DLD1 (cell line): Measurements from ENCODE around the gene NRXN3.
"Not testable (repeated sequence)": the region's sequence is repeated elsewhere in the genome, so short reads cannot be mapped to it uniquely, and the experiment has no call there.

Experiments used
- in situ Hi-C: cut with HindIII; loops from 2 replicates; pipeline ENCODE4 v1.10.0; 2017; ENCODE audit warnings: low sequenced_read_pairs

The NRXN3 gene

GRCh38 chr14:78455896-78456435 lies 285.8 kb downstream of the NRXN3 start:
- in situ Hi-C loops, result no loop called here

DNA sequence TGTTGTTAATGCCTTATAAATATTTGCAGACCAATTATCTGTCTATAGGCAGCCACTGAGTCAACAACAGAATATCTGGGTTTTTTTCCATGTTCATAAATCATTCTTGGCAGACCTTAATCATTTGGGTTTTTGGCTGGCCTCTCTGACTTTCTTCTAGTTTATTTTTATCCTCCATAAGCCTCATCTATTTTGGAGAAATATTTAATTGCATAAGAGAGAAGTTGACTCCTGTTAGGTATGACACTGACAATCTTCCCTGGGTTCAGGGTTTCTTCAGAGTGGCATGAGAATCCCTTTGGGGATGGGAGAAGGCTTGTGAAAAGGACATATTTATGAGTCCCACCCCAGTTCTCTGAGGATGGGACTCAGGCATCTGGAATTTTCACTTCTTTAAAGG lies 299.8 kb downstream of the NRXN3 start:
- in situ Hi-C loops, result no loop called here

GRCh38 chr14:78479127-78479780 lies 309.1 kb downstream of the NRXN3 start:
- in situ Hi-C loops, result no loop called here

GRCh38 chr14:78484028-78484427 lies 313.9 kb downstream of the NRXN3 start:
- in situ Hi-C loops, result no loop called here

GRCh38 chr14:78486081-78486480 lies 315.9 kb downstream of the NRXN3 start:
- in situ Hi-C loops, result no loop called here

- in situ Hi-C loops, result no loop called here
These were observed 316.4 kb downstream of the NRXN3 start for GRCh38 chr14:78486621-78487020.

DNA sequence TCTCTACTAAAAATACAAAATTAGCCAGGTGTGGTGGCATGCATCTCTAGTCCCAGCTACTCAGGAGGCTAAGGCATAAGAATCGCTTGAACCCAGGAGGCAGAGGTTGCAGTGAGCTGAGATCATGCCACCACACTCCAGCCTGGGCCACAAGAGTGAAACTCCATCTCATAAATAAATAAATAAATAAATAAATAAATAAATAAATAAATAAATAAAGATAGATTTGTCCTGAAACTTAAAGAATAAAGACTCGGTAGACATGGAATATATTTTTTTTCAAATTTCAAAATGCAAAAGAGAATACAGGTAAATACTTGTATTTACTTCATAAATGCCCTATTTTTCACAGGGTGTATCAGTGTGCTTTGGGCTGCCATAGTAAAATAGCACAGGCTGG lies 317.4 kb downstream of the NRXN3 start:
- in situ Hi-C loops, result not testable (repeated sequence)

DNA sequence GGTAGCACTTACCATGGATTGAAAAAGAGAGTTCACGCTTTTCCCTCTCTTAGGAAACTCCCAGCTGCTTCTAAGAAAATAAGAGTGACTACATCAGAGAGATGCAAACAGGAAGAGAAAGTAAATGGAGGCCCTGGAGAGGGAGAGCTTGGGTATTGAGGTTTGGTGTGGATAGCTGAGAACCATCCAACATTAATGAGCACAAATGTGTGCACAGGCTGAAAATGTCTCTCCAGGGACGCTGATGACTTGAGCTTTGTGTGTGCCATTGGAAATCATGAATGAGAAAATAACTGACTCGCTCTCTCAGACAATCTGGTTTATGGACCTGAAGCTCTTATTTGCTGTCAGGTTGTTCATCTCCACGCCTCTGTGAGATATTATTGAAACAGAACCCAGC lies 318.8 kb downstream of the NRXN3 start:
- in situ Hi-C loops, result no loop called here

DNA sequence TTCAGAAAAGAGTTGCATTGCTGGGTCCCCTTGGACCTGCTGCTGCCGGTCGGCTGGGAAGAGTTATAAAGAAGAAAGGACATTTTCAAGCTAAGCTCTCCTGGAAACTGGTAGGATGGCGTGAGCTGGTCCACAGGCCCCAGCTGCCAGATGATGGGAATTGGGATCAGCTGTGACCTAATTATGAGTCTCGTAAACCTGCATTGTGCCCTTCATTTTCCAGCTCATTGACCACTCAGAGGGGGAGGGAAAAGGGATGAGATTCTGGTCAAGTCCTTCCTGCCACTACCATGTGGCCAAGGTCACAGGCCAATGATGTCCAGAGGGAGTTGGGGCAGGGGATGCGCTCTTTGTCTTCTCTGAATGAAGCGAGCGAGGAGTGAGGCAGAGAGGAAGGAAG lies 320.9 kb downstream of the NRXN3 start:
- in situ Hi-C loops, result no loop called here

DNA sequence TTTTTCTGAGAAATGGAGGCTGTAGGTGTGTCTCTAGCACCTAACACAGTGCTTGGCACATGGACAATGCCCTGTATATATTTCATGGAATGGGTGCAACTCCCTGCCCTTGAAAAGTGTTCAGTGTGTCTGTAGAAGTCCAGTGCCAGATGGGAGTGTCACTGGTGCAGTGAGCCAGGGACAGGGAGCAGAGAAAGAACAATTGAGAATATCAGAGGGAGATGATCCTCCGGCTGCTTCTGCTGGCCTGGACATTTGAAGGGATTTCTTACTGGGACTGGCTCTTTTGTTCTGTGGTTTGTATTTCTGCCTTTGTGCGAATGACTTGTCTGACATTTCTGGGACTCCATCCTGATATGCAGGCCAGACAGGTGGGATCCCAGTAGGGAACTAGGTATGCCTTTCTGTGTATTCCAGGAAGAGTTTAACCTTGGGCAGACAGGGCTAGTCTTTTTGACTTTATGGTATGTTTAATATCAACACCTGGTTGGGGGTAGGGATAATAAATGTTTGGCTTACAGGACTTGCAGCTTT lies 328.0 kb downstream of the NRXN3 start:
- in situ Hi-C loops, result no loop called here

DNA sequence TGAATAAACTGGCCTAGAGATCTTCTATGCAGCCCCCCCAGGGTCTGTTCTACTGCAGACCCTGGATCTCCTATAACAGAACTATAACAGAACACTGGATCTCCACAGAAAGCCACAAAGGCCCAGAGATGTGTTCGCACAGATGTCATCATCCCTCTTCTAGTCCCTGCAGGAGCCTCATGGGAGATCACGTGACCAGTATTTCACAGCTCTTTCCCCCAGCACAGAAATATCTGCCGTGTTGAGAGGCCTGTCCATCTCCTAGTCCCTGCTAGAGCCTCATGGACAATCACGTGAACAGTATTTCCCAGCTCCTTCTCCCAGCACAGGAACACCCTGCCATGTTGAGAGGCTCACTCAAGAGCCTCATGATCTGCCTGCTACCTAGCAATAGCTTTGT lies 331.7 kb downstream of the NRXN3 start:
- in situ Hi-C loops, result no loop called here

GRCh38 chr14:78508023-78508422 lies 337.9 kb downstream of the NRXN3 start:
- in situ Hi-C loops, result no loop called here

- in situ Hi-C loops, result no loop called here
These were observed 339.3 kb downstream of the NRXN3 start for GRCh38 chr14:78509516-78509915.

- in situ Hi-C loops, result no loop called here
These were observed 341.8 kb downstream of the NRXN3 start for GRCh38 chr14:78512021-78512420.

DNA sequence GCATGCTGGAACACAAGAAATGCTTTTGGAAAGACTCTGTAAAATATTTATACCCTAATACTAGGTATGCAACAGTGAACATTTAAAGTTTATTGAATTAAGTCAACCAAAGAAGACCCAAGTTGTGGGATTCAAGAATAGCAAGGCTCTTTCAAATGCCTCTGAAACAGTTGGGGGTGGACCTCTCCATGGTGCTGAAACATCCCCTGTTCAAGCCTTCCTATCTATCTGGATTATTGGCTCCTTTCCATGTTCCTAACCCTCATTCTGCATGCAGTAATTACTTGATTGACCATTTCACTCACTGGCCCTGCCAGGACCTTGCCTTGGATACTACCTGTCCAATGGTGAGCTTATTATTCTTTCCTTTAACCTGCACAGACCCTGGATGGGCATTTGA lies 349.7 kb downstream of the NRXN3 start:
- in situ Hi-C loops, result no loop called here

DNA sequence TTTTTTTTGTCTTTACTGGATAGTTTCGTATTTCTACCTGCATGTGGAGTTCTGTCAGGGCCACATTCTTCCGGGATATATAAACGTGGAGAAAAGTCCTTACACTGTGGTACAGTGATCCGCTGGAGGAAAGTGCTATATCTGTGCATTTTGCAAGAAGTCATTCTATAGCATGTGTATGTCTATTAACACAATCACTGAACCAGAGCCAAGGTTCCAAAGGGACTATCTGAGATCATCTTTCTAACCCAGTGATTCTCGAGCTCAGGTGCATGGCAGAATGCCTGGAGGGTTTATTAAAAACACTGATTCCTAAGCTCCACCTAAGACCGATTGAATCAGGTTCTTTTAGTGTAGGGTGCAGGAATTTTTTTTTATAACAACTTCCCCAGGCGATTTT lies 354.0 kb downstream of the NRXN3 start:
- in situ Hi-C loops, result no loop called here

DNA sequence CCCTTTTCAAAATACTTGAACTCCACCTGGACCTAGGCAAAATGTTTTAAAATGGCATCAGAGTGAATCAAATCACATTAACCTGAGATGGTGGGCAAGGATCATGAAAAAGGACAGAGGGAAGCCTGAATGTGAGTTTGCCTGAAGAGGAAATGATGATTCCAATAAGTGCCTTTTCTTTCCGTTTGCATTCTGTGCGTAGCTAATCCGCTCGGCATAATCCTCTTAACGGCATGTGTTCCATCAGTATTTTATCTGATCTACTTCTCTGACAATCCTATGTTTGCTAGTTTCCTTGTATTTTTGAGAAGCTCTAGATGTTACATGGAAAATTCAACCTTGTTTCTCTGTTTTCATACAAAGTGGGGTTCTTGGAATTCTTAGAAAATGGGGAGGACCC lies 354.6 kb downstream of the NRXN3 start:
- in situ Hi-C loops, result no loop called here

DNA sequence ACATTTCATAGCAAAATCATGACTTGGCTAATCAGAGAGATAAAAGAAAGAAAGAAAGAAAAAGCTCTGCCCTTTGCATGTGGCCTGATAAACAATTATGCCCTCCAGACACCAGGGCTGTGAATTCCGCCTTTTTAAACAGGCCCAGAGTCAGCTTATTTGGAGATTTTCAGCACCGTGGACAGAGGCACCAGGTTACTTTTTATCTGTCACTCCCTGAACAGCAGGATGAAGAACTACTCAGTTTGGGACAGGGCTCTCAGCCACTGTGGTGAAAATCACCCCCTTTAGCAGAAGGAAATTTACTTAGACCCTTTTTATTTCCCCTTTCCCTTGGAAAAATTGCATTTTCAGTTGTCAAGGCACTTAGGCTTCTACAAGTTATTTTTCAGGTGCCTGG lies 359.9 kb downstream of the NRXN3 start:
- in situ Hi-C loops, result no loop called here

- in situ Hi-C loops, result no loop called here
These were observed 364.0 kb downstream of the NRXN3 start for GRCh38 chr14:78534141-78534540.

DNA sequence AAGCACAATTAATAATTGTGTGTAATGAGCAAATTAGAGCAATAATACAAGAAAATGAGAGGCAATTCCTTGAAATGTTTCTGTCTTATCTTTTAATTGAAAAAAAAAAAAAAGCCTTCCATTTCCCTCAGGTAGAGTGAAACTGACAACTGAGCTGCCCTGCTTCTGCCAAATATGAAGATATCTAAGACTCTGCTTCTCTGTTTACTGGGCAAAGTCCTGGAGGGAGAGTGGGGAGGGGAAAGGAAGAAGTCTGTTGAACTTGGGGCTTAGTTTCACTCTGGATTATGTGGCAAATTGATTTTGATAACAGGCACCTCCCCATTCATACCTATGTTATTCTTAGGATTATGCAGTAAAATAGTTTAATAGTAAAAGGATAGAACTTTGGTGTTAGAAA lies 364.9 kb downstream of the NRXN3 start:
- in situ Hi-C loops, result no loop called here

- in situ Hi-C loops, result not testable (repeated sequence)
These were observed 371.6 kb downstream of the NRXN3 start for GRCh38 chr14:78541788-78542187.

- in situ Hi-C loops, result no loop called here
These were observed 373.3 kb downstream of the NRXN3 start for GRCh38 chr14:78543433-78543832.

- in situ Hi-C loops, result no loop called here
These were observed 390.9 kb downstream of the NRXN3 start for GRCh38 chr14:78561074-78561473.
